GM12878 (cell line): Measurements from ENCODE around the gene LTN1. TPM values are rescaled to one million over a fixed set of nuclear protein-coding genes. Genes with fewer than 3 reads are reported as not detected.

ENCODE experiments used
- BHLHE40 ChIP-seq, 2 experiments: fragments of 450-650 bp in 1 of 2; IDR thresholded peaks; 2 replicates each; pipeline ENCODE4 v1.6.1; 2011 to 2017; ENCODE audit warnings: low read depth in 2 of 2, borderline replicate concordance in 1 of 2, improper control_type of control experiment in 1 of 2, low read length in 1 of 2, mild to moderate bottlenecking in 1 of 2
- BRCA1 ChIP-seq: IDR thresholded peaks from 2 replicates; pipeline ENCODE4 v1.6.1; 2011; ENCODE audit warnings: low read depth, low read length, improper control_type of control experiment
- CEBPZ ChIP-seq: fragments of 150-350 bp; IDR thresholded peaks from 2 replicates; pipeline ENCODE4 v1.6.1; 2016; ENCODE audit warnings: low read depth, low read length
- CREM ChIP-seq: IDR thresholded peaks from 2 replicates; pipeline ENCODE4 v1.6.1; 2014; ENCODE audit warnings: antibody characterized with exemption, low read depth
- EED ChIP-seq: sonication (generic); IDR thresholded peaks from 2 replicates; pipeline ENCODE4 v1.6.1; 2016; ENCODE audit warnings: antibody characterized with exemption, low read depth
- EZH2 ChIP-seq: IDR thresholded peaks from 2 replicates; pipeline ENCODE4 v1.6.1; 2012; ENCODE audit warnings: low read depth, mild to moderate bottlenecking, control low read depth, inconsistent platforms, low read length, borderline replicate concordance; ENCODE audit not compliant: control insufficient read depth
- FOS ChIP-seq: IDR thresholded peaks from 3 replicates; pipeline ENCODE4 v1.6.1; 2011; ENCODE audit warnings: borderline replicate concordance; ENCODE audit not compliant: insufficient read length; ENCODE audit errors: extremely low read depth
- HCFC1 ChIP-seq: fragments of 150-350 bp; IDR thresholded peaks from 2 replicates; pipeline ENCODE4 v1.6.1; 2014; ENCODE audit warnings: low read length
- IKZF1 ChIP-seq: fragments of 450-650 bp; conservative IDR thresholded peaks from 2 replicates; pipeline ENCODE4 v1.6.1; 2017; ENCODE audit warnings: antibody characterized with exemption, mild to moderate bottlenecking
- IKZF2 ChIP-seq, 2 experiments: fragments of 450-650 bp; IDR thresholded peaks; 2 replicates each; pipeline ENCODE4 v1.6.1; 2017; ENCODE audit warnings: mild to moderate bottlenecking in 2 of 2, moderate library complexity in 2 of 2
- JUND ChIP-seq: IDR thresholded peaks from 2 replicates; pipeline ENCODE4 v1.6.1; 2012; ENCODE audit warnings: low read depth, mild to moderate bottlenecking, low read length, improper control_type of control experiment, moderate library complexity
- NFYB ChIP-seq: IDR thresholded peaks from 2 replicates; pipeline ENCODE4 v1.6.1; 2011; ENCODE audit warnings: low read depth, mild to moderate bottlenecking, low read length, improper control_type of control experiment, moderate library complexity; ENCODE audit not compliant: insufficient read depth
- NRF1 ChIP-seq: conservative IDR thresholded peaks from 2 replicates; pipeline ENCODE4 v1.6.1; 2011; ENCODE audit warnings: mild to moderate bottlenecking, low read depth, low read length, improper control_type of control experiment
- PML ChIP-seq: IDR thresholded peaks from 2 replicates; pipeline ENCODE4 v1.6.1; 2012; ENCODE audit warnings: low read length, inconsistent platforms
- RCOR1 ChIP-seq: conservative IDR thresholded peaks from 2 replicates; pipeline ENCODE4 v1.6.1; 2012; ENCODE audit warnings: low read depth, low read length, improper control_type of control experiment
- RELB ChIP-seq: fragments of 450-650 bp; IDR thresholded peaks from 2 replicates; pipeline ENCODE4 v1.6.1; 2017; ENCODE audit warnings: low read depth, mild to moderate bottlenecking, moderate library complexity
- SMARCA5 ChIP-seq: fragments of 450-650 bp; IDR thresholded peaks from 2 replicates; pipeline ENCODE4 v1.6.1; 2017; ENCODE audit warnings: mild to moderate bottlenecking
- SMC3 ChIP-seq: IDR thresholded peaks from 2 replicates; pipeline ENCODE4 v1.6.1; 2011; ENCODE audit warnings: low read length, improper control_type of control experiment, borderline replicate concordance
- TAF1 ChIP-seq: IDR thresholded peaks from 2 replicates; pipeline ENCODE4 v1.6.1; 2011; ENCODE audit warnings: mild to moderate bottlenecking, low read depth, low read length, borderline replicate concordance
- TCF12 ChIP-seq: IDR thresholded peaks from 2 replicates; pipeline ENCODE4 v1.6.1; 2011; ENCODE audit warnings: low read depth, mild to moderate bottlenecking, low read length
- ZNF24 ChIP-seq: fragments of 450-650 bp; IDR thresholded peaks from 2 replicates; pipeline ENCODE4 v1.6.1; 2017; ENCODE audit warnings: antibody characterized with exemption, mild to moderate bottlenecking
- polyA plus RNA-seq, 11 experiments: library from polyadenylated mRNA; depleted of rRNA in 4 of 11; unstranded in 6 of 11; stranded (reverse) in 5 of 11; fragments of >200 nt; fragmentation: Nextera tagmentation in 4 of 11; fragmentation: Illumina TruSeq in 1 of 11; extraction: Ambion mirVana in 4 of 11; extraction: Trizol in 1 of 11; gene quantifications; 1 replicate in 1 of 11; 2 replicates in 10 of 11; pipeline versions ENCODE4 v1.2.1 to v1.2.3, GENCODE V29; 2011 to 2016; ENCODE audit warnings: inconsistent platforms in 2 of 11, missing spikeins in 2 of 11, low read depth in 1 of 11
- total RNA-seq, 4 experiments: library from RNA; depleted of rRNA in 3 of 4; stranded (reverse); fragments of >200 nt in 3 of 4; fragmentation: Illumina TruSeq in 1 of 4; extraction: Trizol in 1 of 4; gene quantifications; 2 replicates each; pipeline versions ENCODE4 v1.2.1 to v1.2.3, GENCODE V29; 2013 to 2021
- TF ChIP-seq, protein P1 (sequence below): fragments of 450-650 bp; IDR thresholded peaks from 2 replicates; pipeline ENCODE4 v1.6.1; 2017; ENCODE audit warnings: mild to moderate bottlenecking, moderate library complexity

LTN1 gene
- total and polyA plus RNA-seq, 10 of the 15 experiments (the other 5 are each of a cell fraction or from before 2014, with no cell fraction given) = 3.5 to 17.3 (median 12.3) TPM

DNA sequence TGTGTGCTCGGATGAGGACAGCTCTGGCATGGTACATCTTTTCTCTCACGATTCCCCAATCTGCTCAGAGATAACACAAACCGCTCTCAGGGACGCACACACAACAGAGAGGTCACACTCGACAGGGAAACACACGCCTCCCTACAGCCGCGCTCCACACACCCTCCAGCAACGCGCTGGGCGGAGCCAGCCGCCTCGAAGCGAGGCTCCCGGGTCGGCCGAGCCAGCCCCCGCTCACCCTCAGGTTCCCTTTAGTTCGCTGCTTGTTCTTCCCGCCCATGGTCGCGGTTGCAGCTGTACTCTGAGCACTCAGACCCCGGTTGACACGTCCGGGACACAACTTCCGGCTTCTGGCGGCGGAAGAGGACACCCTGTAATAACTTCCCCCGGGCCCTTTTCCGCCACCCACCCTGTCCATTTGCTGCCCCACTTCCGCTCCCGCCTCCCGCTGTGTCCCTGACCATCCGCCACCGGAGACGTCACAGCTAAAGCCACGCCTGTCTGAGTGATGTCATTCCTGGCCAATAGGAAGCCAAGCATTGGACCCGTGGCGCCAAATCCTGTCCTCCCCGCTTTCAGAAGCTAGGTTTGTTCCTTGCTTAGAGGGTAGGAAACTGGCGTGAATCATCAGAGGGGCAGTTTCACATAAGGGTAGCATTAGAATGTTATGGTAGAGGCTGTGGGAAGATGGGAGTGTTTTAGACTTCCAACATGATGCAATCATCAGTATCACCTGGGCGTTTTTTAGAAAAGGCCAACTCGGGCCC lies at the start of gene LTN1 (continued):
- TF ChIP-seq CEBPZ (no peak), CREM (peak; percentile 97), PML (peak; percentile 87), IKZF1 (peak; percentile 88), FOS (peak; percentile 49), NRF1 (no peak), IKZF2 (IDR thresholded peaks at IDR 0.05) (peak in 1 of 2 experiments; percentile 31; a peak in 2 of 4 replicates), HCFC1 (peak; percentile 85), NFYB (peak; percentile 95), EED (no peak), RELB (peak; percentile 86), ZNF24 (no peak), BHLHE40 (IDR thresholded peaks at IDR 0.05; ENCODE audit: borderline replicate concordance in 1 of 2, low read depth in 2 of 2, low read length in 1 of 2) (0 out of 4 replicates have a peak, but pooled peaks of 1 of the 2 experiments have one; percentile 43), SMARCA5 (0 out of 2 replicates have a peak, but pooled peaks have one; percentile 28), BRCA1 (no peak), SMC3 (no peak), TAF1 (peak; percentile 63), EZH2 (no peak), TCF12 (peak; percentile 80), RCOR1 (no peak), JUND (peak; percentile 56; the same call in 1 of the 2 replicates)
- TF ChIP-seq, protein P1, sequence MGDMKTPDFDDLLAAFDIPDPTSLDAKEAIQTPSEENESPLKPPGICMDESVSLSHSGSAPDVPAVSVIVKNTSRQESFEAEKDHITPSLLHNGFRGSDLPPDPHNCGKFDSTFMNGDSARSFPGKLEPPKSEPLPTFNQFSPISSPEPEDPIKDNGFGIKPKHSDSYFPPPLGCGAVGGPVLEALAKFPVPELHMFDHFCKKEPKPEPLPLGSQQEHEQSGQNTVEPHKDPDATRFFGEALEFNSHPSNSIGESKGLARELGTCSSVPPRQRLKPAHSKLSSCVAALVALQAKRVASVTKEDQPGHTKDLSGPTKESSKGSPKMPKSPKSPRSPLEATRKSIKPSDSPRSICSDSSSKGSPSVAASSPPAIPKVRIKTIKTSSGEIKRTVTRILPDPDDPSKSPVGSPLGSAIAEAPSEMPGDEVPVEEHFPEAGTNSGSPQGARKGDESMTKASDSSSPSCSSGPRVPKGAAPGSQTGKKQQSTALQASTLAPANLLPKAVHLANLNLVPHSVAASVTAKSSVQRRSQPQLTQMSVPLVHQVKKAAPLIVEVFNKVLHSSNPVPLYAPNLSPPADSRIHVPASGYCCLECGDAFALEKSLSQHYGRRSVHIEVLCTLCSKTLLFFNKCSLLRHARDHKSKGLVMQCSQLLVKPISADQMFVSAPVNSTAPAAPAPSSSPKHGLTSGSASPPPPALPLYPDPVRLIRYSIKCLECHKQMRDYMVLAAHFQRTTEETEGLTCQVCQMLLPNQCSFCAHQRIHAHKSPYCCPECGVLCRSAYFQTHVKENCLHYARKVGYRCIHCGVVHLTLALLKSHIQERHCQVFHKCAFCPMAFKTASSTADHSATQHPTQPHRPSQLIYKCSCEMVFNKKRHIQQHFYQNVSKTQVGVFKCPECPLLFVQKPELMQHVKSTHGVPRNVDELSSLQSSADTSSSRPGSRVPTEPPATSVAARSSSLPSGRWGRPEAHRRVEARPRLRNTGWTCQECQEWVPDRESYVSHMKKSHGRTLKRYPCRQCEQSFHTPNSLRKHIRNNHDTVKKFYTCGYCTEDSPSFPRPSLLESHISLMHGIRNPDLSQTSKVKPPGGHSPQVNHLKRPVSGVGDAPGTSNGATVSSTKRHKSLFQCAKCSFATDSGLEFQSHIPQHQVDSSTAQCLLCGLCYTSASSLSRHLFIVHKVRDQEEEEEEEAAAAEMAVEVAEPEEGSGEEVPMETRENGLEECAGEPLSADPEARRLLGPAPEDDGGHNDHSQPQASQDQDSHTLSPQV = peak; percentile 97
